Measurements from ENCODE around the gene STARD5. TPM values are rescaled to one million over a fixed set of nuclear protein-coding genes. Genes with fewer than 3 reads are reported as not detected.
A peak's percentile ranks its signal among the peaks of the same experiment; 100 is the strongest.

The STARD5 gene
- total and polyA plus RNA-seq, 4 donors, result 1.1 to 47.0 (median 35.7) TPM

GRCh38 chr15:81323559-81323943 lies 390 bp downstream of the STARD5 start:
- Histone ChIP-seq H3K27me3 (ENCODE audit: control insufficient read depth in 4 of 4, insufficient read depth in 4 of 4, low read length in 3 of 4) (no peaks in the 10 kb centered on the region), H3K9me3 (ENCODE audit: control insufficient read depth in 4 of 4, low read length in 3 of 4) (no peaks in the 10 kb centered on the region), H3K9ac (ENCODE audit: low read depth in 1 of 2, low read length in 2 of 2) (peak overlapping the region; percentile 52 to 94), H3K27ac (ENCODE audit: low read depth in 1 of 2, low read length in 2 of 2) (peak overlapping the region; percentile 74), H3K36me3 (ENCODE audit: control insufficient read depth in 4 of 4, insufficient read depth in 3 of 4, low read depth in 1 of 4, low read length in 3 of 4) (peaks cover 0 to 23% (median 16%) of the 10 kb centered on the region in 4 donors), H3K4me1 (ENCODE audit: control insufficient read depth in 4 of 4, insufficient read depth in 4 of 4, low read length in 3 of 4) (peaks cover 0 to 40% (median 24%) of the 10 kb centered on the region in 4 donors), H3K4me3 (ENCODE audit: low read depth in 1 of 3, low read length in 3 of 3) (peak overlapping the region; percentile 87 to 100 (median 88))
- no peak for DNase-seq (ENCODE audit: low spot score)
- 8% methylated on average over 4 of the region's 4 CpGs for WGBS
- TF ChIP-seq FOXA1 (IDR thresholded peaks at IDR 0.05), result no peak
- no peak for TF ChIP-seq FOXA2 (IDR thresholded peaks at IDR 0.05)

DNA sequence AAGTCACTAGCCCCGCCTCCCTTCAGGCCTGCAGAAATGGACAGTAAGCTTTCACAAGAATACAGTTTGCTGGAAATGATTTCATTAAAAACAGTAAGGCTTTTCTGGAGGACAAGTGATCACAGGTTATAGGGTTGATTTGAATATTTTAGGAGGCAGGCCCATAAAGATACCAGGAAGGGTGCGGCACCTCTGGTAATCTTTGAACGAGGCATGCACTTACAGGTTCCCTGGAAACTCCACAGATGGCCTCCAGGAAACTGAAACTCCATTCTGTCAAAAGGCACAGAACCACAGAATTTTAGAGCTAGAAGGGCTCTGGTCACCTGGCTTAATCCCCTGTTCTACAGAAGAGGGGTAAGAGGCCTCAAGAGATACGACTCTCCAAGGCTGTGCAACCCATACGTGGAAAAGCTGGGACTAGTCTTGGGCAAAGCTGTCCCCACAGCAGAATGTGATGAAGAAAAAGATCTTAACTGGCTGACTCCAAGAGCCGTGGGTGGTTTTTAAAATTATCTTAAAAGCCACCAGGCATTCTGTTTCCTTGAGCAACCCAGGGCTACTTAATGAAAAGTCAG lies 1.2 kb downstream of the STARD5 start:
- 37% methylated on average over 6 of the region's 6 CpGs for WGBS
- H3K4me1 ChIP-seq (ENCODE audit: control insufficient read depth in 4 of 4, insufficient read depth in 4 of 4, low read length in 3 of 4), result peaks cover 0 to 48% (median 31%) of the 10 kb centered on the region in 4 donors
- H3K9me3 ChIP-seq (ENCODE audit: control insufficient read depth in 4 of 4, low read length in 3 of 4), result no peaks in the 10 kb centered on the region
- H3K27me3 ChIP-seq (ENCODE audit: control insufficient read depth in 4 of 4, insufficient read depth in 4 of 4, low read length in 3 of 4), result no peaks in the 10 kb centered on the region
- no peak overlapping the region for H3K27ac ChIP-seq (ENCODE audit: low read depth in 1 of 2, low read length in 2 of 2)
- TF ChIP-seq FOXA1 (IDR thresholded peaks at IDR 0.05) (no peak), JUND (IDR thresholded peaks at IDR 0.05) (no peak), NR2F2 (IDR thresholded peaks at IDR 0.05) (no peak), RXRA (IDR thresholded peaks at IDR 0.05) (no peak), TAF1 (conservative IDR thresholded peaks at IDR 0.05) (no peak)
- TF ChIP-seq, protein P1, sequence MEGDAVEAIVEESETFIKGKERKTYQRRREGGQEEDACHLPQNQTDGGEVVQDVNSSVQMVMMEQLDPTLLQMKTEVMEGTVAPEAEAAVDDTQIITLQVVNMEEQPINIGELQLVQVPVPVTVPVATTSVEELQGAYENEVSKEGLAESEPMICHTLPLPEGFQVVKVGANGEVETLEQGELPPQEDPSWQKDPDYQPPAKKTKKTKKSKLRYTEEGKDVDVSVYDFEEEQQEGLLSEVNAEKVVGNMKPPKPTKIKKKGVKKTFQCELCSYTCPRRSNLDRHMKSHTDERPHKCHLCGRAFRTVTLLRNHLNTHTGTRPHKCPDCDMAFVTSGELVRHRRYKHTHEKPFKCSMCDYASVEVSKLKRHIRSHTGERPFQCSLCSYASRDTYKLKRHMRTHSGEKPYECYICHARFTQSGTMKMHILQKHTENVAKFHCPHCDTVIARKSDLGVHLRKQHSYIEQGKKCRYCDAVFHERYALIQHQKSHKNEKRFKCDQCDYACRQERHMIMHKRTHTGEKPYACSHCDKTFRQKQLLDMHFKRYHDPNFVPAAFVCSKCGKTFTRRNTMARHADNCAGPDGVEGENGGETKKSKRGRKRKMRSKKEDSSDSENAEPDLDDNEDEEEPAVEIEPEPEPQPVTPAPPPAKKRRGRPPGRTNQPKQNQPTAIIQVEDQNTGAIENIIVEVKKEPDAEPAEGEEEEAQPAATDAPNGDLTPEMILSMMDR (IDR thresholded peaks at IDR 0.05; ENCODE audit: low read depth, low read length, missing input control), result no peak
- H3K9ac ChIP-seq (ENCODE audit: low read depth in 1 of 2, low read length in 2 of 2), result peak overlapping the region; percentile 28 to 54
- H3K36me3 ChIP-seq (ENCODE audit: control insufficient read depth in 4 of 4, insufficient read depth in 3 of 4, low read depth in 1 of 4, low read length in 3 of 4), result peaks cover 0 to 31% (median 24%) of the 10 kb centered on the region in 4 donors
- peak overlapping the region; percentile 65 to 100 (median 87) for H3K4me3 ChIP-seq (ENCODE audit: low read depth in 1 of 3, low read length in 3 of 3)
- peak; percentile 43 for DNase-seq (ENCODE audit: low spot score)

GRCh38 chr15:81321667-81322066 lies 2.3 kb downstream of the STARD5 start:
- no peak overlapping the region for H3K9ac ChIP-seq (ENCODE audit: low read depth in 1 of 2, low read length in 2 of 2)
- no peaks in the 10 kb centered on the region for H3K27me3 ChIP-seq (ENCODE audit: control insufficient read depth in 4 of 4, insufficient read depth in 4 of 4, low read length in 3 of 4)
- H3K9me3 ChIP-seq (ENCODE audit: control insufficient read depth in 4 of 4, low read length in 3 of 4), result no peaks in the 10 kb centered on the region
- TF ChIP-seq, protein P2, sequence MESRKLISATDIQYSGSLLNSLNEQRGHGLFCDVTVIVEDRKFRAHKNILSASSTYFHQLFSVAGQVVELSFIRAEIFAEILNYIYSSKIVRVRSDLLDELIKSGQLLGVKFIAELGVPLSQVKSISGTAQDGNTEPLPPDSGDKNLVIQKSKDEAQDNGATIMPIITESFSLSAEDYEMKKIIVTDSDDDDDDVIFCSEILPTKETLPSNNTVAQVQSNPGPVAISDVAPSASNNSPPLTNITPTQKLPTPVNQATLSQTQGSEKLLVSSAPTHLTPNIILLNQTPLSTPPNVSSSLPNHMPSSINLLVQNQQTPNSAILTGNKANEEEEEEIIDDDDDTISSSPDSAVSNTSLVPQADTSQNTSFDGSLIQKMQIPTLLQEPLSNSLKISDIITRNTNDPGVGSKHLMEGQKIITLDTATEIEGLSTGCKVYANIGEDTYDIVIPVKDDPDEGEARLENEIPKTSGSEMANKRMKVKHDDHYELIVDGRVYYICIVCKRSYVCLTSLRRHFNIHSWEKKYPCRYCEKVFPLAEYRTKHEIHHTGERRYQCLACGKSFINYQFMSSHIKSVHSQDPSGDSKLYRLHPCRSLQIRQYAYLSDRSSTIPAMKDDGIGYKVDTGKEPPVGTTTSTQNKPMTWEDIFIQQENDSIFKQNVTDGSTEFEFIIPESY (IDR thresholded peaks at IDR 0.05), result no peak
- TF ChIP-seq ATF3 (IDR thresholded peaks at IDR 0.05) (no peak), RAD21 (IDR thresholded peaks at IDR 0.05) (no peak), NR2F2 (IDR thresholded peaks at IDR 0.05) (no peak), FOXA1 (IDR thresholded peaks at IDR 0.05) (no peak)
- H3K4me3 ChIP-seq (ENCODE audit: low read depth in 1 of 3, low read length in 3 of 3), result no peak overlapping the region
- H3K27ac ChIP-seq (ENCODE audit: low read depth in 1 of 2, low read length in 2 of 2), result no peak overlapping the region
- DNase-seq (ENCODE audit: low spot score), result no peak
- peaks cover 2 to 49% (median 34%) of the 10 kb centered on the region in 4 donors for H3K4me1 ChIP-seq (ENCODE audit: control insufficient read depth in 4 of 4, insufficient read depth in 4 of 4, low read length in 3 of 4)
- H3K36me3 ChIP-seq (ENCODE audit: control insufficient read depth in 4 of 4, insufficient read depth in 3 of 4, low read depth in 1 of 4, low read length in 3 of 4), result peaks cover 0 to 36% (median 25%) of the 10 kb centered on the region in 4 donors
- 91% methylated on average over 1 of the region's 1 CpG for WGBS
